RWPE1 (cell line): Measurements from ENCODE around the gene ENOX1.

ENCODE experiments used
- CTCF ChIA-PET: fragments of 350-600 bp; sonication (Branson Sonifier 250); formaldehyde crosslinking; extraction: SDS; loops from one replicate; lab custom pipeline; 2021; lab: Yijun Ruan, JAX
- POLR2A ChIA-PET: fragments of 400-600 bp; formaldehyde crosslinking; extraction: SDS; loops from one replicate; lab custom pipeline; 2020; ENCODE audit warnings: antibody characterized with exemption; ENCODE audit not compliant: low non-redundant PET; lab: Yijun Ruan, JAX
- DNase-seq: peaks from one replicate; pipeline ENCODE4 v3.0.0; 2012; ENCODE audit warnings: low spot score
- H3K27ac ChIP-seq: fragments of 450-650 bp; 2 replicates; pipeline ENCODE4 v1.5.1; 2017
- CTCF ChIP-seq: fragments of 450-650 bp; conservative IDR thresholded peaks from 2 replicates; pipeline ENCODE4 v1.5.1; 2017; ENCODE audit warnings: low read depth, mild to moderate bottlenecking

ENOX1 gene

GRCh38 chr13:43558939-43559338 is 227.8 kb downstream of the ENOX1 start:
- no peak for DNase-seq
- POLR2A ChIA-PET, result no interaction called here
- CTCF ChIA-PET, result interaction anchor here (0.7 kb wide), 1 partner anchor 25 kb away, joined by 3 read pairs; no protein-coding TSS in a partner anchor
- no peak for TF ChIP-seq CTCF
- H3K27ac ChIP-seq, result no peak overlapping the region

- H3K27ac ChIP-seq, result no peak overlapping the region
- CTCF ChIA-PET, result interaction anchor here (0.6 kb wide), 1 partner anchor 26 kb away, joined by 5 read pairs; no protein-coding TSS in a partner anchor
- no peak for DNase-seq
- TF ChIP-seq CTCF, result no peak
- POLR2A ChIA-PET, result no interaction called here
Measured at GRCh38 chr13:43558326-43558725, 228.4 kb downstream of the ENOX1 start.

DNA sequence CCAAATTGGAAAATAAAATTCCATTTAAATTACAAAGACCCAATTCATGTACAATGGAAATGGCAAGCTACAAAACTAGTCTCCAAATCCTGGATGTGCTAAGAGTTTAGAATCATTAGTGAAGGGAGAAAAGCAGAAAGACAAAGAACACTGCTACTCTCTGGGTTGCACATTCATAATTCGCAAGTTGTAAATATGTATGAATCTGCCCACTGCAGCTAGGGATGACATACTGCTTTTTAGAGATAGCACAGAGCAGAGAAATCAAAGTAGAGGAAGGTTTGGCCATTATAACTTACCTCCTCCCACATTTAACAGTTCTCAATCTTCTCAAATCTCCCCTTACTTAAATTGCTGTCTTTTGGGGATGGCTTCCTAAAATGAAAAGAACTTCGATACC is 231.1 kb downstream of the ENOX1 start:
- DNase-seq, result no peak
- ChIA-PET CTCF (no interaction called here), POLR2A (no interaction called here)
- no peak for TF ChIP-seq CTCF
- no peak overlapping the region for H3K27ac ChIP-seq

- ChIA-PET POLR2A (no interaction called here), CTCF (interaction anchor here (0.6 kb wide), 1 partner anchor 9 kb away, joined by 4 read pairs; no protein-coding TSS in a partner anchor)
- no peak for TF ChIP-seq CTCF
- DNase-seq, result no peak
- H3K27ac ChIP-seq, result no peak overlapping the region
Measured at GRCh38 chr13:43551897-43552456, 234.8 kb downstream of the ENOX1 start.

DNA sequence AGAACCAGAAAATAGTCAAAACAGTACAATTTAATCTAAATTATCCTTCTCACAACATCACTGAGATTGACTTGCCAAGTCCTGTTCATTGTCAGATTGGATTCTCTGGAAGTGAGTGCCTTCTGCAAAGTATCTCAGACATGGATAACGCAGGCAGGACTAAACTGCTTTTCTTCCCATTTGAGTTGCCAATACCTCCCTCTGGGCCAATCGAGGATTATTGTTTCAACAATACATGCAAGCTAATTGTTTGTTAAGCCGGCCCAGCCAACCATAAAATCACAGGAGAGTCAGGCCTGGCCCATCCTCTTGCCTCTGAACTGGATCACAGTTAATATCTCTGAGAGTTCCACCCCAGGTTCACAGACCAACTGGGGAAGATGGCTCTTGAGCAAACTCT is 240.0 kb downstream of the ENOX1 start:
- ChIA-PET CTCF (no interaction called here), POLR2A (no interaction called here)
- no peak overlapping the region for H3K27ac ChIP-seq
- no peak for TF ChIP-seq CTCF
- no peak for DNase-seq

GRCh38 chr13:43546251-43546650 is 240.5 kb downstream of the ENOX1 start:
- H3K27ac ChIP-seq, result no peak overlapping the region
- no peak for TF ChIP-seq CTCF
- ChIA-PET POLR2A (no interaction called here), CTCF (no interaction called here)
- no peak for DNase-seq
